ENCODE data around the gene CACNA2D4. TPM values are rescaled to one million over a fixed set of nuclear protein-coding genes. Genes with fewer than 3 reads are reported as not detected.

CACNA2D4 gene
- polyA plus RNA-seq, 3 donors, result 17.8 to 87.7 (median 22.1) TPM

- peaks cover 14 to 22% of the 10 kb centered on the region in 2 donors for H3K4me1 ChIP-seq (ENCODE audit: control insufficient read depth in 1 of 2, insufficient read depth in 2 of 2, low read length in 2 of 2)
- Mint-ChIP-seq H3K27me3 (ENCODE audit: low read depth in 3 of 3) (peaks cover 0 to 6% (median 6%) of the 10 kb centered on the region in 3 donors), H3K4me3 (no peak overlapping the region), H3K9me3 (peaks cover 0 to 2% (median 0%) of the 10 kb centered on the region in 7 donors), H3K27ac (peak overlapping the region in 2 of 7 donors; percentile 20 to 54), H3K36me3 (no peaks in the 10 kb centered on the region), H3K4me1 (peaks cover 27% of the 10 kb centered on the region)
- DNase-seq, result no peak
- H3K9ac ChIP-seq (ENCODE audit: insufficient read depth, low read length, poor library complexity, severe bottlenecking), result no peak overlapping the region
- no peak overlapping the region for H3K4me3 ChIP-seq (replicated peaks in 1 of 3; ENCODE audit: low read depth in 2 of 3, low read length in 3 of 3)
- TF ChIP-seq, protein P1, sequence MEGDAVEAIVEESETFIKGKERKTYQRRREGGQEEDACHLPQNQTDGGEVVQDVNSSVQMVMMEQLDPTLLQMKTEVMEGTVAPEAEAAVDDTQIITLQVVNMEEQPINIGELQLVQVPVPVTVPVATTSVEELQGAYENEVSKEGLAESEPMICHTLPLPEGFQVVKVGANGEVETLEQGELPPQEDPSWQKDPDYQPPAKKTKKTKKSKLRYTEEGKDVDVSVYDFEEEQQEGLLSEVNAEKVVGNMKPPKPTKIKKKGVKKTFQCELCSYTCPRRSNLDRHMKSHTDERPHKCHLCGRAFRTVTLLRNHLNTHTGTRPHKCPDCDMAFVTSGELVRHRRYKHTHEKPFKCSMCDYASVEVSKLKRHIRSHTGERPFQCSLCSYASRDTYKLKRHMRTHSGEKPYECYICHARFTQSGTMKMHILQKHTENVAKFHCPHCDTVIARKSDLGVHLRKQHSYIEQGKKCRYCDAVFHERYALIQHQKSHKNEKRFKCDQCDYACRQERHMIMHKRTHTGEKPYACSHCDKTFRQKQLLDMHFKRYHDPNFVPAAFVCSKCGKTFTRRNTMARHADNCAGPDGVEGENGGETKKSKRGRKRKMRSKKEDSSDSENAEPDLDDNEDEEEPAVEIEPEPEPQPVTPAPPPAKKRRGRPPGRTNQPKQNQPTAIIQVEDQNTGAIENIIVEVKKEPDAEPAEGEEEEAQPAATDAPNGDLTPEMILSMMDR (IDR thresholded peaks at IDR 0.05), result no peak
- H3K9me3 ChIP-seq (replicated peaks in 1 of 2; ENCODE audit: control insufficient read depth in 1 of 2, insufficient read depth in 1 of 2, low read length in 2 of 2), result no peaks in the 10 kb centered on the region
- intact Hi-C loops (cut with micrococcal nuclease), result no loop called here
- no peak overlapping the region for H2AFZ ChIP-seq (ENCODE audit: insufficient read depth, low read depth, low read length, poor library complexity, severe bottlenecking)
- H3K27me3 ChIP-seq (ENCODE audit: control insufficient read depth in 2 of 2, insufficient read depth in 2 of 2, low read length in 2 of 2), result no peaks in the 10 kb centered on the region
- H3K27ac ChIP-seq (ENCODE audit: low read depth in 1 of 2, low read length in 2 of 2), result no peak overlapping the region
- H4K20me1 ChIP-seq (ENCODE audit: insufficient read depth, low read length), result no peaks in the 10 kb centered on the region
- H3K79me2 ChIP-seq (ENCODE audit: insufficient read depth, low read length), result no peaks in the 10 kb centered on the region
- no peak overlapping the region for H3K4me2 ChIP-seq (replicated peaks; ENCODE audit: extremely low read depth, low read length, poor library complexity, severe bottlenecking)
- 83% methylated on average over 11 of the region's 24 CpGs for WGBS (ENCODE audit: insufficient coverage)
- no peaks in the 10 kb centered on the region for H3K36me3 ChIP-seq (replicated peaks in 1 of 2; ENCODE audit: control insufficient read depth in 1 of 2, insufficient read depth in 2 of 2, low read length in 2 of 2)
These were observed 78.2 kb downstream of the CACNA2D4 start for GRCh38 chr12:1839956-1840951.

GRCh38 chr12:1839464-1839863 is 79.0 kb downstream of the CACNA2D4 start:
- Histone ChIP-seq H2AFZ (ENCODE audit: insufficient read depth, low read depth, low read length, poor library complexity, severe bottlenecking) (no peak overlapping the region), H4K20me1 (ENCODE audit: insufficient read depth, low read length) (no peaks in the 10 kb centered on the region), H3K36me3 (replicated peaks in 1 of 2; ENCODE audit: control insufficient read depth in 1 of 2, insufficient read depth in 2 of 2, low read length in 2 of 2) (no peaks in the 10 kb centered on the region), H3K4me2 (replicated peaks; ENCODE audit: extremely low read depth, low read length, poor library complexity, severe bottlenecking) (no peak overlapping the region), H3K9ac (ENCODE audit: insufficient read depth, low read length, poor library complexity, severe bottlenecking) (no peak overlapping the region), H3K27me3 (ENCODE audit: control insufficient read depth in 2 of 2, insufficient read depth in 2 of 2, low read length in 2 of 2) (no peaks in the 10 kb centered on the region), H3K4me1 (ENCODE audit: control insufficient read depth in 1 of 2, insufficient read depth in 2 of 2, low read length in 2 of 2) (peaks cover 14 to 22% of the 10 kb centered on the region in 2 donors), H3K4me3 (replicated peaks in 1 of 3; ENCODE audit: low read depth in 2 of 3, low read length in 3 of 3) (no peak overlapping the region), H3K79me2 (ENCODE audit: insufficient read depth, low read length) (no peaks in the 10 kb centered on the region), H3K9me3 (replicated peaks in 1 of 2; ENCODE audit: control insufficient read depth in 1 of 2, insufficient read depth in 1 of 2, low read length in 2 of 2) (no peaks in the 10 kb centered on the region), H3K27ac (ENCODE audit: low read depth in 1 of 2, low read length in 2 of 2) (no peak overlapping the region)
- Mint-ChIP-seq H3K9me3 (peaks cover 0 to 2% (median 0%) of the 10 kb centered on the region in 7 donors), H3K36me3 (no peaks in the 10 kb centered on the region), H3K27ac (no peak overlapping the region), H3K4me3 (no peak overlapping the region), H3K4me1 (peaks cover 28% of the 10 kb centered on the region), H3K27me3 (ENCODE audit: low read depth in 3 of 3) (peaks cover 0 to 6% (median 3%) of the 10 kb centered on the region in 3 donors)
- intact Hi-C loops (cut with micrococcal nuclease), result no loop called here
- TF ChIP-seq, protein P1 (IDR thresholded peaks at IDR 0.05), result no peak
- DNase-seq, result no peak
- 97% methylated on average over 3 of the region's 10 CpGs for WGBS (ENCODE audit: insufficient coverage)
